Vagina (tissue), 2 donors: ENCODE measurements around the gene MNDA.

Experiments
- POLR2A ChIP-seq, 2 donors: fragments of 450-650 bp; IDR thresholded peaks; one replicate each; pipeline ENCODE4 v1.6.1; 2017; ENCODE audit warnings: antibody characterized with exemption in 2 of 2, mild to moderate bottlenecking in 2 of 2, moderate library complexity in 2 of 2
- POLR2AphosphoS5 ChIP-seq, 2 donors: sonication (generic); formaldehyde crosslinking; IDR thresholded peaks; one replicate each; pipeline ENCODE4 v1.9.0; 2017; ENCODE audit warnings: antibody characterized with exemption in 2 of 2, mild to moderate bottlenecking in 2 of 2, low read depth in 1 of 2; ENCODE audit not compliant: insufficient read depth in 1 of 2
- TF ChIP-seq, protein P1 (sequence below), 3 experiments: fragments of 450-650 bp in 2 of 3; fragments of 200-600 bp in 1 of 3; sonication (generic) in 1 of 3; IDR thresholded peaks; one replicate each; pipeline ENCODE4 v1.5.1; 2017 to 2019; ENCODE audit warnings: antibody characterized with exemption in 3 of 3, mild to moderate bottlenecking in 2 of 3, moderate library complexity in 2 of 3

DNA sequence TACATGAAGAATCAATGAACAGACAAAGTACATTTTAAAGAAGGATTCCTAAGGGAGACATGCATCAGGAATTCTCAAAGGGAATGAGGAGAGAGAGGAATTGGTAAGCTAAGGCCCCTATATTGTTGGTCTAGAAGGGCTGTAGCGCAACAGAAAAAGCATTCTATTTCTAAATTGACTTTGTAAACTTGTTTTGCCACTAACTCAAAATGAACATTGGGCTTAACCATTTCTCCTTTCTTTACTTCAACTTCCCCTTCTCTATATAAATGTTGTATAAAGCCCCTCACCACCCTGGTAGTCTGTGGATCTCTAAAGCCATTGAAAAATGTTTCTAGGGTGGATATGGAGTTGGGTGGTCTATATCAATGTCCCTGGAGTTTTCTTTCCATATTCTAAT lies 29.8 kb upstream of the MNDA start:
- TF ChIP-seq, protein P1, sequence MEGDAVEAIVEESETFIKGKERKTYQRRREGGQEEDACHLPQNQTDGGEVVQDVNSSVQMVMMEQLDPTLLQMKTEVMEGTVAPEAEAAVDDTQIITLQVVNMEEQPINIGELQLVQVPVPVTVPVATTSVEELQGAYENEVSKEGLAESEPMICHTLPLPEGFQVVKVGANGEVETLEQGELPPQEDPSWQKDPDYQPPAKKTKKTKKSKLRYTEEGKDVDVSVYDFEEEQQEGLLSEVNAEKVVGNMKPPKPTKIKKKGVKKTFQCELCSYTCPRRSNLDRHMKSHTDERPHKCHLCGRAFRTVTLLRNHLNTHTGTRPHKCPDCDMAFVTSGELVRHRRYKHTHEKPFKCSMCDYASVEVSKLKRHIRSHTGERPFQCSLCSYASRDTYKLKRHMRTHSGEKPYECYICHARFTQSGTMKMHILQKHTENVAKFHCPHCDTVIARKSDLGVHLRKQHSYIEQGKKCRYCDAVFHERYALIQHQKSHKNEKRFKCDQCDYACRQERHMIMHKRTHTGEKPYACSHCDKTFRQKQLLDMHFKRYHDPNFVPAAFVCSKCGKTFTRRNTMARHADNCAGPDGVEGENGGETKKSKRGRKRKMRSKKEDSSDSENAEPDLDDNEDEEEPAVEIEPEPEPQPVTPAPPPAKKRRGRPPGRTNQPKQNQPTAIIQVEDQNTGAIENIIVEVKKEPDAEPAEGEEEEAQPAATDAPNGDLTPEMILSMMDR (IDR thresholded peaks at IDR 0.05): no peak
- TF ChIP-seq POLR2AphosphoS5 (IDR thresholded peaks at IDR 0.05; ENCODE audit: insufficient read depth in 1 of 2, low read depth in 1 of 2) (no peak), POLR2A (IDR thresholded peaks at IDR 0.05) (no peak)
